ENCODE data around the gene ADAT1.

The ADAT1 gene

DNA sequence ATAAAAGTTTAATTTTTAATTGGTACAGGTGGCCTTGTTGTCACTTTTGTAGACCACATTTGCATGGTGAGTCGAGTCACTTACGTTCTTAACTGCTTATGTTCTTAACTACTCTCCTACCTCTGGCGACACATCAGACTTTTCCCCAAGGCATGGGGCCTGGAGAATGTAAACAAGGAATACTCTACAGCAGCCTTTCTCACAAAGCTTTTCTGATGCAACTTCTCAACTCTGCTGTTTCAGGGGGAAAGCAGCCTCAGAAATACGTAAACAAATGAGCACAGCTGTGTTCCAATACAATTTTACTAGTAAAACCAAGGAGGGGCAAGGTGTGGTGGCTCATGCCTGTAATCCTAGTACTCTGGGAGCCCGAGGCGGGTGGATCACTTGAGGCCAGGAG lies 17.5 kb upstream of the ADAT1 start:
- no peaks in the 10 kb centered on the region for H3K27me3 ChIP-seq (ENCODE audit: insufficient read depth, poor library complexity, severe bottlenecking)
- TF ChIP-seq REST (IDR thresholded peaks at IDR 0.05; ENCODE audit: insufficient replicate concordance, low read depth): no peak
- TF ChIP-seq POLR2AphosphoS5 (IDR thresholded peaks at IDR 0.05; ENCODE audit: low read depth): no peak
- no peak for TF ChIP-seq SPI1 (IDR thresholded peaks at IDR 0.05; ENCODE audit: borderline replicate concordance, low read depth)
- TF ChIP-seq, protein P1, sequence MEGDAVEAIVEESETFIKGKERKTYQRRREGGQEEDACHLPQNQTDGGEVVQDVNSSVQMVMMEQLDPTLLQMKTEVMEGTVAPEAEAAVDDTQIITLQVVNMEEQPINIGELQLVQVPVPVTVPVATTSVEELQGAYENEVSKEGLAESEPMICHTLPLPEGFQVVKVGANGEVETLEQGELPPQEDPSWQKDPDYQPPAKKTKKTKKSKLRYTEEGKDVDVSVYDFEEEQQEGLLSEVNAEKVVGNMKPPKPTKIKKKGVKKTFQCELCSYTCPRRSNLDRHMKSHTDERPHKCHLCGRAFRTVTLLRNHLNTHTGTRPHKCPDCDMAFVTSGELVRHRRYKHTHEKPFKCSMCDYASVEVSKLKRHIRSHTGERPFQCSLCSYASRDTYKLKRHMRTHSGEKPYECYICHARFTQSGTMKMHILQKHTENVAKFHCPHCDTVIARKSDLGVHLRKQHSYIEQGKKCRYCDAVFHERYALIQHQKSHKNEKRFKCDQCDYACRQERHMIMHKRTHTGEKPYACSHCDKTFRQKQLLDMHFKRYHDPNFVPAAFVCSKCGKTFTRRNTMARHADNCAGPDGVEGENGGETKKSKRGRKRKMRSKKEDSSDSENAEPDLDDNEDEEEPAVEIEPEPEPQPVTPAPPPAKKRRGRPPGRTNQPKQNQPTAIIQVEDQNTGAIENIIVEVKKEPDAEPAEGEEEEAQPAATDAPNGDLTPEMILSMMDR (IDR thresholded peaks at IDR 0.05; ENCODE audit: insufficient read depth, low read length): no peak
- TF ChIP-seq GABPA (IDR thresholded peaks at IDR 0.05; ENCODE audit: low read depth): no peak
- H3K4me3 ChIP-seq (replicated peaks; ENCODE audit: insufficient read depth, low read length): no peak overlapping the region
- DNase-seq (ENCODE audit: low read depth in 1 of 2, low spot score in 1 of 2): no peak
- no peak overlapping the region for H3K27ac ChIP-seq (replicated peaks)

GRCh38 chr16:75635036-75635435 lies 12.0 kb upstream of the ADAT1 start:
- TF ChIP-seq SPI1 (IDR thresholded peaks at IDR 0.05; ENCODE audit: borderline replicate concordance, low read depth) (no peak), REST (IDR thresholded peaks at IDR 0.05; ENCODE audit: insufficient replicate concordance, low read depth) (no peak), GABPA (IDR thresholded peaks at IDR 0.05; ENCODE audit: low read depth) (no peak), POLR2AphosphoS5 (IDR thresholded peaks at IDR 0.05; ENCODE audit: low read depth) (no peak)
- TF ChIP-seq, protein P1 (IDR thresholded peaks at IDR 0.05; ENCODE audit: insufficient read depth, low read length): no peak
- DNase-seq (ENCODE audit: low read depth in 1 of 2, low spot score in 1 of 2): no peak
- H3K4me3 ChIP-seq (replicated peaks; ENCODE audit: insufficient read depth, low read length): no peak overlapping the region
- no peaks in the 10 kb centered on the region for H3K27me3 ChIP-seq (ENCODE audit: insufficient read depth, poor library complexity, severe bottlenecking)
- H3K27ac ChIP-seq (replicated peaks): no peak overlapping the region

GRCh38 chr16:75632857-75633256 lies 9.8 kb upstream of the ADAT1 start:
- no peak for TF ChIP-seq SPI1 (IDR thresholded peaks at IDR 0.05; ENCODE audit: borderline replicate concordance, low read depth)
- TF ChIP-seq POLR2AphosphoS5 (IDR thresholded peaks at IDR 0.05; ENCODE audit: low read depth): no peak
- TF ChIP-seq GABPA (IDR thresholded peaks at IDR 0.05; ENCODE audit: low read depth): no peak
- TF ChIP-seq, protein P1 (IDR thresholded peaks at IDR 0.05; ENCODE audit: insufficient read depth, low read length): no peak
- TF ChIP-seq REST (IDR thresholded peaks at IDR 0.05; ENCODE audit: insufficient replicate concordance, low read depth): no peak
- H3K27ac ChIP-seq (replicated peaks): no peak overlapping the region
- no peak for DNase-seq (ENCODE audit: low read depth in 1 of 2, low spot score in 1 of 2)
- H3K27me3 ChIP-seq (ENCODE audit: insufficient read depth, poor library complexity, severe bottlenecking): no peaks in the 10 kb centered on the region
- no peak overlapping the region for H3K4me3 ChIP-seq (replicated peaks; ENCODE audit: insufficient read depth, low read length)
